Gastroesophageal sphincter (tissue), 4 donors: ENCODE data around the gene PIP5K1B. TPM values are rescaled to one million over a fixed set of nuclear protein-coding genes. Genes with fewer than 3 reads are reported as not detected.

Experiments used
- ATAC-seq: fragments of 150-250 bp; one replicate; pipeline ENCODE4 v1.9.1; 2016; ENCODE audit warnings: mild to moderate bottlenecking, moderate library complexity
- H3K27ac ChIP-seq, 4 donors: fragments of 200-600 bp; sonication (generic) in 3 of 4; 1 replicate in 3 of 4; 2 replicates in 1 of 4; pipeline ENCODE4 v1.5.1; 2016 to 2019
- H3K27me3 ChIP-seq: fragments of 200-600 bp; sonication (generic); one replicate; pipeline ENCODE4 v1.5.1; 2019
- H3K36me3 ChIP-seq, 2 donors: fragments of 200-600 bp; sonication (generic); one replicate each; pipeline ENCODE4 v1.5.1; 2019; ENCODE audit warnings: control low read depth in 1 of 2
- H3K4me1 ChIP-seq, 3 donors: fragments of 200-600 bp; sonication (generic); 1 replicate in 2 of 3; 2 replicates in 1 of 3; pipeline ENCODE4 v1.5.1; 2016 to 2019; ENCODE audit warnings: control low read depth in 2 of 3
- H3K4me3 ChIP-seq, 2 donors: fragments of 200-600 bp; sonication (generic); one replicate each; pipeline ENCODE4 v1.5.1; 2019; ENCODE audit warnings: mild to moderate bottlenecking in 1 of 2, moderate library complexity in 1 of 2
- H3K9me3 ChIP-seq, 3 donors: fragments of 200-600 bp; sonication (generic); one replicate each; pipeline ENCODE4 v1.5.1; 2017 to 2019; ENCODE audit warnings: control low read depth in 2 of 3
- EP300 ChIP-seq: sonication (generic); formaldehyde crosslinking; IDR thresholded peaks from one replicate; pipeline ENCODE4 v1.6.1; 2017; ENCODE audit warnings: antibody characterized with exemption, mild to moderate bottlenecking
- POLR2A ChIP-seq, 2 donors: fragments of 450-650 bp; IDR thresholded peaks; one replicate each; pipeline ENCODE4 v1.6.1; 2017; ENCODE audit warnings: antibody characterized with exemption in 2 of 2, mild to moderate bottlenecking in 2 of 2, moderate library complexity in 1 of 2
- POLR2AphosphoS5 ChIP-seq: sonication (generic); formaldehyde crosslinking; IDR thresholded peaks from one replicate; pipeline ENCODE4 v1.6.1; 2017; ENCODE audit warnings: antibody characterized with exemption
- WGBS, 2 donors: methylation state at CpG; one replicate each; pipeline ENCODE4 v1.1.5; 2018; ENCODE audit warnings: low coverage in 1 of 2; 5-methylcytosine and 5-hydroxymethylcytosine counted together
- total RNA-seq, 4 donors: library from RNA; depleted of rRNA; stranded (reverse); fragments of >200 nt; gene quantifications; one replicate each; pipeline ENCODE4 v1.1.0, GENCODE V29; 2016
- TF ChIP-seq, protein P1 (sequence below), 4 experiments: fragments of 200-600 bp in 2 of 4; fragments of 450-650 bp in 2 of 4; sonication (generic) in 1 of 4; IDR thresholded peaks; one replicate each; pipeline ENCODE4 v1.5.1; 2017 to 2019; ENCODE audit warnings: antibody characterized with exemption in 4 of 4, mild to moderate bottlenecking in 2 of 4, moderate library complexity in 2 of 4

PIP5K1B gene
- total RNA-seq, 4 donors from 2014 or later = 0.67 to 5.1 (median 1.2) TPM

GRCh38 chr9:69003051-69003450, 298.0 kb downstream of the PIP5K1B start:
- no peak for ATAC-seq

GRCh38 chr9:69004836-69005235, 299.8 kb downstream of the PIP5K1B start:
- Histone ChIP-seq H3K27ac (no peak overlapping the region), H3K27me3 (no peaks in the 10 kb centered on the region), H3K9me3 (no peaks in the 10 kb centered on the region), H3K36me3 (no peaks in the 10 kb centered on the region), H3K4me1 (no peaks in the 10 kb centered on the region), H3K4me3 (no peak overlapping the region)
- TF ChIP-seq, protein P1, sequence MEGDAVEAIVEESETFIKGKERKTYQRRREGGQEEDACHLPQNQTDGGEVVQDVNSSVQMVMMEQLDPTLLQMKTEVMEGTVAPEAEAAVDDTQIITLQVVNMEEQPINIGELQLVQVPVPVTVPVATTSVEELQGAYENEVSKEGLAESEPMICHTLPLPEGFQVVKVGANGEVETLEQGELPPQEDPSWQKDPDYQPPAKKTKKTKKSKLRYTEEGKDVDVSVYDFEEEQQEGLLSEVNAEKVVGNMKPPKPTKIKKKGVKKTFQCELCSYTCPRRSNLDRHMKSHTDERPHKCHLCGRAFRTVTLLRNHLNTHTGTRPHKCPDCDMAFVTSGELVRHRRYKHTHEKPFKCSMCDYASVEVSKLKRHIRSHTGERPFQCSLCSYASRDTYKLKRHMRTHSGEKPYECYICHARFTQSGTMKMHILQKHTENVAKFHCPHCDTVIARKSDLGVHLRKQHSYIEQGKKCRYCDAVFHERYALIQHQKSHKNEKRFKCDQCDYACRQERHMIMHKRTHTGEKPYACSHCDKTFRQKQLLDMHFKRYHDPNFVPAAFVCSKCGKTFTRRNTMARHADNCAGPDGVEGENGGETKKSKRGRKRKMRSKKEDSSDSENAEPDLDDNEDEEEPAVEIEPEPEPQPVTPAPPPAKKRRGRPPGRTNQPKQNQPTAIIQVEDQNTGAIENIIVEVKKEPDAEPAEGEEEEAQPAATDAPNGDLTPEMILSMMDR (IDR thresholded peaks at IDR 0.05) = no peak
- TF ChIP-seq POLR2A (IDR thresholded peaks at IDR 0.05) (no peak), POLR2AphosphoS5 (no peak), EP300 (no peak)
- 19 to 67% methylated on average over 2 of the region's 2 CpGs for WGBS, 2 donors
- ATAC-seq = no peak

More at GRCh38 chr9:69003051-69003450, 298.0 kb downstream of the PIP5K1B start:
- no peak overlapping the region for H3K4me3 ChIP-seq
- H3K4me1 ChIP-seq = peaks cover 0 to 4% (median 0%) of the 10 kb centered on the region in 3 donors
- H3K27me3 ChIP-seq = no peaks in the 10 kb centered on the region
- H3K9me3 ChIP-seq = no peaks in the 10 kb centered on the region
- no peaks in the 10 kb centered on the region for H3K36me3 ChIP-seq
- 73% methylated on average over 8 of the region's 8 CpGs; no CpG with 5 or more reads in 1 of the 2 donors for WGBS, 2 donors
- TF ChIP-seq POLR2A (IDR thresholded peaks at IDR 0.05) (no peak), POLR2AphosphoS5 (no peak), EP300 (no peak)
- TF ChIP-seq, protein P1 (IDR thresholded peaks at IDR 0.05) = no peak
- H3K27ac ChIP-seq = no peak overlapping the region

DNA sequence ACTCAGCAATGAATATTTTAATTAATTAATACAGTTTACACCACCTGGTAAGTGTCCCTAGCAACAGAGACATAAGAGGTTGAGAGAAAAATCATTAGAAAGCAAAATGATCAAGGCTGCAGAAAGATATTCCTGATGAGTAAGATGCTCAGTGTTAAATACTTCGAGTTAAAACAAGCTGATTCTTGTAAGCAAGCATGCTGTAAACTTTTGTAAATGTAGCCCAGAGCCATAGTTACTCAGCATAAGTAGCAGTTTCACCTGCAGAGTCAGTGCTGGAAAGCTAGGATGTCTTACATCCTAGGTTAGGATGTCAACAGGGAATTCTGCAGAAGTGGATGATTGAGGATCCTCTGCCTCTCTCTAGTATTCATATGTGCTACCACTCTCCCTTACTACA, 304.7 kb downstream of the PIP5K1B start:
- Histone ChIP-seq H3K4me1 (no peaks in the 10 kb centered on the region), H3K4me3 (no peak overlapping the region), H3K27me3 (no peaks in the 10 kb centered on the region), H3K9me3 (no peaks in the 10 kb centered on the region), H3K36me3 (no peaks in the 10 kb centered on the region), H3K27ac (no peak overlapping the region)
- no peak for ATAC-seq
- TF ChIP-seq, protein P1 (IDR thresholded peaks at IDR 0.05) = no peak
- no peak for TF ChIP-seq POLR2A (IDR thresholded peaks at IDR 0.05)
- TF ChIP-seq EP300 = no peak
- no peak for TF ChIP-seq POLR2AphosphoS5
- WGBS, 2 donors = 78 to 85% methylated on average over 1 of the region's 1 CpG

GRCh38 chr9:69012696-69013381, 307.8 kb downstream of the PIP5K1B start:
- 43 to 85% methylated on average over 2 to 6 of the region's 18 CpGs for WGBS, 2 donors
- no peaks in the 10 kb centered on the region for H3K9me3 ChIP-seq
- H3K4me3 ChIP-seq = no peak overlapping the region
- no peak for ATAC-seq
- TF ChIP-seq POLR2AphosphoS5 (no peak), POLR2A (IDR thresholded peaks at IDR 0.05) (no peak), EP300 (no peak)
- TF ChIP-seq, protein P1 (IDR thresholded peaks at IDR 0.05) = no peak
- H3K36me3 ChIP-seq = no peaks in the 10 kb centered on the region
- H3K4me1 ChIP-seq = peaks cover 0 to 14% (median 3%) of the 10 kb centered on the region in 3 donors
- no peaks in the 10 kb centered on the region for H3K27me3 ChIP-seq
- no peak overlapping the region for H3K27ac ChIP-seq

- Histone ChIP-seq H3K36me3 (no peaks in the 10 kb centered on the region), H3K9me3 (no peaks in the 10 kb centered on the region), H3K27ac (no peak overlapping the region), H3K4me1 (peaks cover 0 to 14% (median 3%) of the 10 kb centered on the region in 3 donors), H3K27me3 (no peaks in the 10 kb centered on the region), H3K4me3 (no peak overlapping the region)
- WGBS, 2 donors = 94 to 100% methylated on average over 7 of the region's 26 CpGs
- TF ChIP-seq POLR2A (IDR thresholded peaks at IDR 0.05) (no peak), EP300 (no peak), POLR2AphosphoS5 (no peak)
- TF ChIP-seq, protein P1 (IDR thresholded peaks at IDR 0.05) = no peak
- ATAC-seq = no peak
Observed at GRCh38 chr9:69013382-69013727, 308.3 kb downstream of the PIP5K1B start.
